DOHH2 (cell line): ENCODE measurements around the gene TRMT13.

Experiments
- H3F3A ChIP-seq: fragments of 200-600 bp; sonication (generic), shearing (Covaris generic); 2 replicates; pipeline ENCODE4 v1.6.0; 2016; ENCODE audit warnings: antibody characterized with exemption, mild to moderate bottlenecking; ENCODE audit not compliant: control insufficient read depth, insufficient read depth
- H3K27ac ChIP-seq: fragments of 200-600 bp; sonication (generic); 2 replicates; pipeline ENCODE4 v1.5.1; 2014; ENCODE audit warnings: low read depth, mild to moderate bottlenecking, low read length, moderate library complexity
- H3K27me3 ChIP-seq: fragments of 200-600 bp; sonication (generic); 2 replicates; pipeline ENCODE4 v1.6.1; 2014; ENCODE audit warnings: mild to moderate bottlenecking, low read length, mixed read lengths; ENCODE audit not compliant: control insufficient read depth
- H3K36me3 ChIP-seq: fragments of 200-600 bp; sonication (generic); 2 replicates; pipeline ENCODE4 v1.6.1; 2014; ENCODE audit warnings: mild to moderate bottlenecking, low read length, moderate library complexity, mixed read lengths; ENCODE audit not compliant: control insufficient read depth
- H3K4me1 ChIP-seq: fragments of 200-600 bp; sonication (generic); 2 replicates; pipeline ENCODE4 v1.6.1; 2014; ENCODE audit warnings: mild to moderate bottlenecking, low read length, mixed read lengths; ENCODE audit not compliant: control insufficient read depth
- H3K4me2 ChIP-seq: fragments of 200-600 bp; sonication (generic); 2 replicates; pipeline ENCODE4 v1.6.0; 2014; ENCODE audit warnings: mild to moderate bottlenecking, low read length, moderate library complexity
- H3K4me3 ChIP-seq: fragments of 200-600 bp; sonication (generic); 2 replicates; pipeline ENCODE4 v1.5.1; 2014; ENCODE audit warnings: mild to moderate bottlenecking, low read length, mixed read lengths
- H3K79me2 ChIP-seq: fragments of 200-600 bp; sonication (generic); 2 replicates; pipeline ENCODE4 v1.6.1; 2014; ENCODE audit warnings: mild to moderate bottlenecking, low read length, mixed read lengths; ENCODE audit not compliant: control insufficient read depth
- H3K9me2 ChIP-seq: fragments of 200-600 bp; sonication (generic); replicated peaks from 2 replicates; pipeline ENCODE4 v1.6.1; 2014; ENCODE audit warnings: mild to moderate bottlenecking, low read length, mixed read lengths; ENCODE audit not compliant: control insufficient read depth
- H3K9me3 ChIP-seq: fragments of 200-600 bp; sonication (generic); 2 replicates; pipeline ENCODE4 v1.6.1; 2014; ENCODE audit warnings: antibody characterized with exemption, low read length, mixed read lengths; ENCODE audit not compliant: control insufficient read depth, insufficient read depth
- H4K20me1 ChIP-seq: fragments of 200-600 bp; sonication (generic); 2 replicates; pipeline ENCODE4 v1.6.0; 2014; ENCODE audit warnings: low read depth, mild to moderate bottlenecking, antibody characterized with exemption, low read length, moderate library complexity; ENCODE audit not compliant: control insufficient read depth, insufficient read depth
- CTCF ChIP-seq: fragments of 200-600 bp; sonication (generic); IDR thresholded peaks from one replicate; pipeline ENCODE4 v1.5.1; 2014; ENCODE audit warnings: antibody characterized with exemption, mild to moderate bottlenecking, low read depth, low read length; ENCODE audit not compliant: poor library complexity, severe bottlenecking
- EZH2phosphoT487 ChIP-seq: fragments of 200-600 bp; sonication (generic); IDR thresholded peaks from 2 replicates; pipeline ENCODE4 v1.6.1; 2017; ENCODE audit warnings: borderline replicate concordance, mild to moderate bottlenecking, antibody characterized with exemption, low read length, moderate library complexity, mixed read lengths

The TRMT13 gene

GRCh38 chr1:100090471-100090870 is 42.5 kb upstream of the TRMT13 start:
- H3K4me2 ChIP-seq, result no peak overlapping the region
- peaks cover 3% of the 10 kb centered on the region; the same call in 1 of the 2 replicates for H3F3A ChIP-seq
- no peaks in the 10 kb centered on the region for H3K27me3 ChIP-seq
- H3K4me3 ChIP-seq, result no peak overlapping the region
- H3K9me3 ChIP-seq, result no peaks in the 10 kb centered on the region
- no peaks in the 10 kb centered on the region for H3K4me1 ChIP-seq
- no peaks in the 10 kb centered on the region for H3K79me2 ChIP-seq
- H4K20me1 ChIP-seq, result no peaks in the 10 kb centered on the region
- H3K36me3 ChIP-seq, result peaks cover 37% of the 10 kb centered on the region
- no peak for TF ChIP-seq EZH2phosphoT487
- no peak for TF ChIP-seq CTCF
- no peak overlapping the region for H3K27ac ChIP-seq
- no peaks in the 10 kb centered on the region for H3K9me2 ChIP-seq

DNA sequence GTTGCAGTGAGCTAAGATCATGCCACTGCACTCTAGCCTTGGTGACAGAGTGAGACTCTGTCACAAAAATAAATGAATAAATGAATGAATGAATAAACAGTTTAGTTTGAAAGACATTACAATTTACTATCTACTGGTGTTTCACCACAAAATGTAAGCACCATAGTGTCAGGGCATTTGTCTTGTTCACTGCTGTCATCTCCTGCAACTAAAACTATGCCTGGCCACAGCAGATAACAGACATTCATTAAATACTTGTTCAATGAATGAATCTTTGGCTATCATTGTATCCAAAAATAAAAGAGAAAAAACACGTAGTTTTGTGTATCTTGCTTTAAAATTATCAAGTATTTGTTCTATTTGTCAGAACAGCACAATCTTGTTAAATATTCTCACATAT is 32.8 kb upstream of the TRMT13 start:
- Histone ChIP-seq H3K9me3 (no peaks in the 10 kb centered on the region), H3K27me3 (no peaks in the 10 kb centered on the region), H3K9me2 (no peaks in the 10 kb centered on the region), H3K4me1 (no peaks in the 10 kb centered on the region), H3K4me3 (no peak overlapping the region), H3K4me2 (no peak overlapping the region), H3K36me3 (peaks cover 83% of the 10 kb centered on the region), H3K27ac (no peak overlapping the region), H4K20me1 (no peaks in the 10 kb centered on the region), H3F3A (no peaks in the 10 kb centered on the region), H3K79me2 (no peaks in the 10 kb centered on the region)
- TF ChIP-seq EZH2phosphoT487 (no peak), CTCF (no peak)

DNA sequence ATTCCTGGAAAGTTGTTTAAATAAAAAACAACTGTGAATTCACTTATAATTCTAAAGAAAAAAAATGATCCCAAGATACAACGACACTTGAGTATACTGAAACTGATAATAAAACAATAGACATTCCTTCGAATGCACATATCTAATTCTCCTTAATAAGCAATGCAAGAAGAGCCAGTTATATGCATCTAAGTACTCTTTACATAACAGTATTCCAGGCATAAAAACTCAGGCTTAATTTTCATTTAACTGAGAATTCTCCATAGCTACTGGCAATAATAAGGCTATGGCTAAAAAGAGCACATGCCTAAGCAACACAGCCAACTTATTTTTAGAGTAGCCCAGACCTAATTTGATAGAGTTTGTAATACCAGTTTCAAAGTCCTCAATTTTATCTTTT is 31.4 kb upstream of the TRMT13 start:
- Histone ChIP-seq H3F3A (peaks cover 3% of the 10 kb centered on the region; the same call in 1 of the 2 replicates), H3K27me3 (no peaks in the 10 kb centered on the region), H3K9me3 (no peaks in the 10 kb centered on the region), H3K36me3 (peaks cover 87% of the 10 kb centered on the region), H3K27ac (no peak overlapping the region), H4K20me1 (no peaks in the 10 kb centered on the region), H3K4me1 (no peaks in the 10 kb centered on the region), H3K4me3 (no peak overlapping the region), H3K9me2 (no peaks in the 10 kb centered on the region), H3K4me2 (no peak overlapping the region), H3K79me2 (no peaks in the 10 kb centered on the region)
- no peak for TF ChIP-seq EZH2phosphoT487
- TF ChIP-seq CTCF, result no peak

- no peaks in the 10 kb centered on the region for H3K9me3 ChIP-seq
- H3K27me3 ChIP-seq, result no peaks in the 10 kb centered on the region
- H3K4me3 ChIP-seq, result no peak overlapping the region
- no peaks in the 10 kb centered on the region for H3K9me2 ChIP-seq
- TF ChIP-seq EZH2phosphoT487 (no peak), CTCF (no peak)
- no peak overlapping the region for H3K4me2 ChIP-seq
- peaks cover 10% of the 10 kb centered on the region for H3F3A ChIP-seq
- H3K79me2 ChIP-seq, result peaks cover 1% of the 10 kb centered on the region; the same call in 1 of the 2 replicates
- H4K20me1 ChIP-seq, result no peaks in the 10 kb centered on the region
- H3K27ac ChIP-seq, result no peak overlapping the region
- no peaks in the 10 kb centered on the region for H3K4me1 ChIP-seq
- peaks cover 67% of the 10 kb centered on the region for H3K36me3 ChIP-seq
Observed at GRCh38 chr1:100107696-100108095, 25.3 kb upstream of the TRMT13 start.
